Testis (tissue), 2 donors: ENCODE measurements around the gene FIGNL2.

Source experiments
- CTCF ChIP-seq, 3 experiments: fragments of 450-650 bp in 2 of 3; fragments of 200-600 bp in 1 of 3; sonication (generic) in 1 of 3; IDR thresholded peaks; one replicate each; pipeline ENCODE4 v1.5.1; 2016 to 2019; ENCODE audit warnings: antibody characterized with exemption in 3 of 3, mild to moderate bottlenecking in 2 of 3, moderate library complexity in 1 of 3
- POLR2A ChIP-seq: fragments of 450-650 bp; IDR thresholded peaks from one replicate; pipeline ENCODE4 v1.6.1; 2017; ENCODE audit warnings: antibody characterized with exemption, mild to moderate bottlenecking, moderate library complexity

GRCh38 chr12:51846911-51847642, 1.4 kb downstream of the FIGNL2 start:
- TF ChIP-seq CTCF (IDR thresholded peaks at IDR 0.05), result no peak
- TF ChIP-seq POLR2A, result no peak
